Esophagus squamous epithelium (tissue), 5 donors: ENCODE data around the gene PCBD1. TPM values are rescaled to one million over a fixed set of nuclear protein-coding genes. Genes with fewer than 3 reads are reported as not detected.
"Not testable (repeated sequence)": the region's sequence is repeated elsewhere in the genome, so short reads cannot be mapped to it uniquely, and the experiment has no call there.

ENCODE experiments used
- DNase-seq: peaks from one replicate; lab custom pipeline; 2025; lab: John Stamatoyannopoulos, UW
- H3K27ac ChIP-seq, 4 donors: fragments of 200-600 bp; sonication (generic); one replicate each; pipeline ENCODE4 v1.5.1; 2016 to 2019; ENCODE audit warnings: mild to moderate bottlenecking in 1 of 4
- H3K27me3 ChIP-seq, 4 donors: fragments of 200-600 bp; sonication (generic); 1 replicate in 3 of 4; 2 replicates in 1 of 4; pipeline versions ENCODE4 v1.5.1 to v1.6.0; 2017 to 2021; ENCODE audit warnings: antibody characterized with exemption in 1 of 4
- H3K36me3 ChIP-seq, 3 donors: fragments of 200-600 bp; sonication (generic); one replicate each; pipeline ENCODE4 v1.5.1; 2016 to 2019
- H3K4me1 ChIP-seq, 3 donors: fragments of 200-600 bp; sonication (generic); one replicate each; pipeline ENCODE4 v1.5.1; 2017 to 2019
- H3K4me3 ChIP-seq, 4 donors: fragments of 200-600 bp; sonication (generic); 1 replicate in 3 of 4; 2 replicates in 1 of 4; pipeline ENCODE4 v1.5.1; 2016 to 2019; ENCODE audit warnings: mild to moderate bottlenecking in 2 of 4, moderate library complexity in 1 of 4
- H3K9me3 ChIP-seq, 3 donors: fragments of 200-600 bp; sonication (generic); one replicate each; pipeline ENCODE4 v1.5.1; 2016 to 2019
- POLR2A ChIP-seq, 4 donors: fragments of 450-650 bp; IDR thresholded peaks; one replicate each; pipeline ENCODE4 v1.6.1; 2017; ENCODE audit warnings: antibody characterized with exemption in 4 of 4, mild to moderate bottlenecking in 4 of 4, moderate library complexity in 3 of 4
- WGBS, 2 donors: methylation state at CpG; one replicate each; pipeline ENCODE4 v1.1.5; 2018; 5-methylcytosine and 5-hydroxymethylcytosine counted together
- intact Hi-C: fragments of 100-400 bp; cut with DNase I; formaldehyde crosslinking; loops from one replicate; pipeline ENCODE4 v1.15.0; 2022
- total RNA-seq, 4 donors: library from RNA; depleted of rRNA; stranded (reverse); fragments of >200 nt; gene quantifications; one replicate each; pipeline ENCODE4 v1.1.0, GENCODE V29; 2016
- TF ChIP-seq, protein P1 (sequence below), 6 experiments: fragments of 450-650 bp in 4 of 6; fragments of 200-600 bp in 2 of 6; sonication (generic) in 2 of 6; IDR thresholded peaks; one replicate each; pipeline ENCODE4 v1.5.1; 2016 to 2019; ENCODE audit warnings: antibody characterized with exemption in 6 of 6, mild to moderate bottlenecking in 4 of 6, moderate library complexity in 4 of 6
- donor health status: DM: yes; HTN: yes; CAD: no.

PCBD1 gene
- total RNA-seq, 4 donors from 2014 or later: 26.2 to 56.3 (median 41.5) TPM

DNA sequence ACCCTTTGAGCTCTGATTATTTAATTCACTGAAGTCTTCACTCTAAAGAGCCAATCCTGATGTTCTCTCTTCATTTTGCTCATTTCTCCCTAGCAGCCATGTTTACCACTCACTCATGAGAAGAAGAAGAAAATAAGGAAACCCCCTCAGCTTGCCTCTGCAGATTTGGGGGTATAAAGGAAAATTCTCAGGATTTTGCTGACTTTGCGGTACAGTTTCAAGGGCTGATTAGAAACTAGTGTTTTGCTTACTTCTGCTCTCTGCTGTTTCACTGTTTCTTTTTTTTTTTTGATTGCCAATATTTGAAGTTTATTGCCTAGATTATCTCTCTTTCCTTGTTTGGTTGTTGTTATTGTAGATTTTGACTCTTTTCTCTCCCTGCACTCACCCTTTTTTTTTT lies 23.4 kb downstream of the PCBD1 start:
- Histone ChIP-seq H3K27me3 (no peaks in the 10 kb centered on the region), H3K36me3 (peaks cover 3 to 78% (median 10%) of the 10 kb centered on the region in 3 donors), H3K9me3 (no peaks in the 10 kb centered on the region), H3K4me1 (peaks cover 13 to 30% (median 15%) of the 10 kb centered on the region in 3 donors), H3K4me3 (no peak overlapping the region), H3K27ac (no peak overlapping the region)
- no peak for TF ChIP-seq POLR2A (IDR thresholded peaks at IDR 0.05)
- TF ChIP-seq, protein P1, sequence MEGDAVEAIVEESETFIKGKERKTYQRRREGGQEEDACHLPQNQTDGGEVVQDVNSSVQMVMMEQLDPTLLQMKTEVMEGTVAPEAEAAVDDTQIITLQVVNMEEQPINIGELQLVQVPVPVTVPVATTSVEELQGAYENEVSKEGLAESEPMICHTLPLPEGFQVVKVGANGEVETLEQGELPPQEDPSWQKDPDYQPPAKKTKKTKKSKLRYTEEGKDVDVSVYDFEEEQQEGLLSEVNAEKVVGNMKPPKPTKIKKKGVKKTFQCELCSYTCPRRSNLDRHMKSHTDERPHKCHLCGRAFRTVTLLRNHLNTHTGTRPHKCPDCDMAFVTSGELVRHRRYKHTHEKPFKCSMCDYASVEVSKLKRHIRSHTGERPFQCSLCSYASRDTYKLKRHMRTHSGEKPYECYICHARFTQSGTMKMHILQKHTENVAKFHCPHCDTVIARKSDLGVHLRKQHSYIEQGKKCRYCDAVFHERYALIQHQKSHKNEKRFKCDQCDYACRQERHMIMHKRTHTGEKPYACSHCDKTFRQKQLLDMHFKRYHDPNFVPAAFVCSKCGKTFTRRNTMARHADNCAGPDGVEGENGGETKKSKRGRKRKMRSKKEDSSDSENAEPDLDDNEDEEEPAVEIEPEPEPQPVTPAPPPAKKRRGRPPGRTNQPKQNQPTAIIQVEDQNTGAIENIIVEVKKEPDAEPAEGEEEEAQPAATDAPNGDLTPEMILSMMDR (IDR thresholded peaks at IDR 0.05): no peak
- intact Hi-C loops: no loop called here
- 92 to 95% methylated on average over 1 of the region's 1 CpG for WGBS, 2 donors
- DNase-seq: no peak

DNA sequence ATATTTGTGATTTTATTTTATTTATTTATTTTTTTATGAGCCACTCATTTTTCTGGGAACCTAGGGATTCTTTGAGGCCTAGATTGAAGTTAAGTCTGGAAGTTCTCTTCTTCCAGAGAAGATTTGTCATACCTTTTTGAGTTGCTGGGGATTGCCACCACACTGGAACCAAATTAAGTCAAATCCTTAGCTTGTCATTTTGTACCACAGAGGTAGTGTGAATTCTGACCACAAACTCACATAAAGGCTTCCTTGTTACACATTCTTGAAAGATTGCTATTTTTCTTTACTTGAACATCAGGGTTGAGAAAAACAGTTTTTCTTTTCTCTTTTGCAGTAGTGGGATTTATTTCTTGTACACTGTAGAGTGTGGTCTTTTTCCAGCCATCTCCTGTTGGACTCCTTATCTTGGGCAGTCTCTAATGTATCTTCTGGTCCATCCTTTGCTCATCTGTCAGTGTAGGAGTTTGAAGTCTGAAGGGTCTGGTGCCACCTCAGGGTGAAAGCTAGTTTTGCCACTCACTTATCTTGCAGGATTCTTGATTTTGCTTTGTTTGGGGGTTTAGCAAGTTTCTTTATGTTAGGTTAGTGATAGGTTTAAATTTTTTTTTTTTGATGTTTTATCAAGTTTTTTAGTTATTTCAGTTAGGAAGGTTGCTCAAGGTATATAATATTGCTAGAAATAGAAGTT lies 24.8 kb downstream of the PCBD1 start:
- peaks cover 13 to 30% (median 15%) of the 10 kb centered on the region in 3 donors for H3K4me1 ChIP-seq
- no peaks in the 10 kb centered on the region for H3K27me3 ChIP-seq
- H3K9me3 ChIP-seq: no peaks in the 10 kb centered on the region
- no peak overlapping the region for H3K27ac ChIP-seq
- intact Hi-C loops: no loop called here
- no peak for TF ChIP-seq POLR2A (IDR thresholded peaks at IDR 0.05)
- TF ChIP-seq, protein P1 (IDR thresholded peaks at IDR 0.05): no peak
- H3K36me3 ChIP-seq: peaks cover 3 to 78% (median 10%) of the 10 kb centered on the region in 3 donors
- no peak for DNase-seq
- H3K4me3 ChIP-seq: no peak overlapping the region

DNA sequence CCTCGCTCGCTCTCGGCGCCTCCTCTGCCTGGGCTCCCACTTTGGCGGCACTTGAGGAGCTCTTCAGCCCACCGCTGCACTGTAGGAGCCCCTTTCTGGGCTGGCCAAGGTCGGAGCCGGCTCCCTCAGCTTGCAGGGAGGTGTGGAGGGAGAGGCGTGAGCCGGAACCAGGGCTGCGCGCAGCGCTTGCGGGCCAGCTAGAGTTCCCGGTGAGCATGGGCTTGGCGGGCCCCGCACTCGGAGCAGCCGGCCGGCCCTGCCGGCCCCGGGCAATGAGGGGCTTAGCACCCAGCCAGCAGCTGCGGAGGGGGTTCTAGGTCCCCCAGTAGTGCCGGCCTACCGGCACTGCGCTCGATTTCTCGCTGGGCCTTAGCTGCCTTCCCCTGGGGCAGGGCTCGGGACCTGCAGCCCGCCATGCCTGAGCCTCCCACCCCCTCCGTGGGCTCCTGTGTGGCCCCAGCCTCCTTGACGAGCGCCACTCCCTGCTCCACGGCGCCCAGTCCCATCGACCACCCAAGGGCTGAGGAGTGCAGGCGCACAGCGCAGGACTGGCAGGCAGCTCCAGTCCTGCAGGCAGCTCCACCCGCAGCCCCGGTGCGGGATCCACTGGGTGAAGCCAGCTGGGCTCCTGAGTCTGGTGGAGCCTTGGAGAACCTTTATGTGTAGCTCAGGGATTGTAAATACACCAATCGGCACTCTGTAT lies 26.7 kb downstream of the PCBD1 start:
- intact Hi-C loops, H3K9me3 ChIP-seq, H3K4me3 ChIP-seq, DNase-seq, H3K27me3 ChIP-seq, H3K27ac ChIP-seq: not testable (repeated sequence)
- H3K36me3 ChIP-seq: peaks cover 6 to 91% (median 10%) of the 10 kb centered on the region in 3 donors
- peaks cover 7 to 15% (median 8%) of the 10 kb centered on the region in 3 donors for H3K4me1 ChIP-seq
- WGBS, 2 donors: 89 to 97% methylated on average over 3 to 25 of the region's 42 CpGs

DNA sequence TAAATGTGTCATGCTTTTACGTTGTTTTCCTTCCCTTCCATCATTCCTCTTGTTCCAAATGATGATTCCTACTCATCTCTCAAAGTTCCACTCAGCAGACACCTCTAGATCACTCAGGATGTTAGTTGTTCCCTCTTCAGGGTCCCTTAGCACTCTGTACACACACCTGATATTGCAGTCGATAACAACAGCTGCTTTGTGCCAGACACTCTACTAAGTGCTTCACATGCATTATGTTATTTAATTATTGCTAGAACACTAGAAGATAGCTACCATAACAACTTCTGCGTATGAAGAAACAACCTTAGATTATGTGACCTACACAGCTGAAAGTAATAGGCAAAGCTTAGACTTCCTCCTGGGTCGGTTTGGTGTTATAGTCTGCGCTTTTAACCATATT lies 29.6 kb downstream of the PCBD1 start:
- 76 to 89% methylated on average over 5 of the region's 5 CpGs for WGBS, 2 donors
- H3K27ac ChIP-seq: no peak overlapping the region
- no peak for TF ChIP-seq POLR2A (IDR thresholded peaks at IDR 0.05)
- TF ChIP-seq, protein P1 (IDR thresholded peaks at IDR 0.05): no peak
- intact Hi-C loops: no loop called here
- H3K9me3 ChIP-seq: no peaks in the 10 kb centered on the region
- no peak for DNase-seq
- peaks cover 0 to 2% (median 0%) of the 10 kb centered on the region in 3 donors for H3K4me1 ChIP-seq
- peaks cover 6 to 100% (median 10%) of the 10 kb centered on the region in 3 donors for H3K36me3 ChIP-seq
- no peak overlapping the region for H3K4me3 ChIP-seq
- no peaks in the 10 kb centered on the region for H3K27me3 ChIP-seq

DNA sequence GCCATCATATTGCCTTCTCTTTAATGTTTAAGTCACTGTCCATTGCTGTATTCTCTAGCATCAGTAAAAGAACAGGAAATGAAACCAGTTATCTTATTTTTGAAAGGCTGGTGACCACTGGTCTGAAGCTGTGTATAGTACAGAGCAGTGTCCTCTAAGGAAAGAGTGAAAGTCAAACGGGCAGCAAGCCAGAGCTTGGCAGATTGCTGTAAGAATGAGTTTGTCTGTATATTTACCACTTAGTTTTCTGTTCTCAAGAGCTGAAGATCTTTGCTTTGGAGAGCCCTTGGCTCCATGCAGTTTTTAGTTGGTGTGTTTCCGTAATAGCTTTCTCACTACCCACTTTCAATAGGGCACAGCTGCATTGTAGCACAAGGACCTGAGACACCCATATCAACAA lies 31.9 kb downstream of the PCBD1 start:
- intact Hi-C loops: no loop called here
- no peak for DNase-seq
- H3K4me3 ChIP-seq: no peak overlapping the region
- TF ChIP-seq, protein P1 (IDR thresholded peaks at IDR 0.05): no peak
- no peak for TF ChIP-seq POLR2A (IDR thresholded peaks at IDR 0.05)
- H3K27ac ChIP-seq: no peak overlapping the region
- peaks cover 0 to 17% (median 3%) of the 10 kb centered on the region in 3 donors for H3K4me1 ChIP-seq
- WGBS, 2 donors: 60 to 72% methylated on average over 2 of the region's 2 CpGs
- H3K9me3 ChIP-seq: no peaks in the 10 kb centered on the region
- H3K36me3 ChIP-seq: peaks cover 4 to 100% (median 10%) of the 10 kb centered on the region in 3 donors
- no peaks in the 10 kb centered on the region for H3K27me3 ChIP-seq
